ENCODE data around the gene VPS54. TPM values are rescaled to one million over a fixed set of nuclear protein-coding genes. Genes with fewer than 3 reads are reported as not detected.
"Not testable (repeated sequence)": the region's sequence is repeated elsewhere in the genome, so short reads cannot be mapped to it uniquely, and the experiment has no call there.

VPS54 gene
- total RNA-seq, 2 donors from 2014 or later: 17.8 to 22.8 TPM

- no peak overlapping the region for H3K4me3 ChIP-seq
- H3K27ac ChIP-seq: no peak overlapping the region
- H3K9me3 ChIP-seq: no peaks in the 10 kb centered on the region
- WGBS, 2 donors: 94 to 98% methylated on average over 12 of the region's 12 CpGs
- peaks cover 28% of the 10 kb centered on the region for H3K4me1 ChIP-seq
- no peaks in the 10 kb centered on the region for H3K27me3 ChIP-seq
- TF ChIP-seq CTCF (IDR thresholded peaks at IDR 0.05): no peak
- no peak for TF ChIP-seq POLR2A (IDR thresholded peaks at IDR 0.05)
- no peak for DNase-seq
- intact Hi-C loops (cut with DNase I): no loop called here
- H3K36me3 ChIP-seq (replicated peaks in 1 of 2; ENCODE audit: insufficient read depth in 1 of 2, low read depth in 2 of 2): no peaks in the 10 kb centered on the region
- ATAC-seq: no peak
These were observed 29.2 kb downstream of the VPS54 start for GRCh38 chr2:63990072-63990471.

GRCh38 chr2:63988842-63989436 lies 30.3 kb downstream of the VPS54 start:
- ATAC-seq; H3K27me3 ChIP-seq; H3K4me3 ChIP-seq; H3K27ac ChIP-seq; H3K9me3 ChIP-seq; H3K36me3 ChIP-seq (replicated peaks in 1 of 2; ENCODE audit: insufficient read depth in 1 of 2, low read depth in 2 of 2); DNase-seq; intact Hi-C loops (cut with DNase I): not testable (repeated sequence)
- peaks cover 33% of the 10 kb centered on the region for H3K4me1 ChIP-seq
- WGBS, 2 donors: 89% methylated on average over 12 of the region's 12 CpGs

- H3K4me3 ChIP-seq: no peak overlapping the region
- intact Hi-C loops (cut with DNase I): no loop called here
- 47 to 58% methylated on average over 6 of the region's 6 CpGs for WGBS, 2 donors
- TF ChIP-seq CTCF (IDR thresholded peaks at IDR 0.05) (no peak), POLR2A (IDR thresholded peaks at IDR 0.05) (no peak)
- no peaks in the 10 kb centered on the region for H3K27me3 ChIP-seq
- DNase-seq: no peak
- H3K9me3 ChIP-seq: no peaks in the 10 kb centered on the region
- peaks cover 0 to 3% of the 10 kb centered on the region in 2 donors for H3K36me3 ChIP-seq (replicated peaks in 1 of 2; ENCODE audit: insufficient read depth in 1 of 2, low read depth in 2 of 2)
- no peak overlapping the region for H3K27ac ChIP-seq
- H3K4me1 ChIP-seq: peaks cover 28% of the 10 kb centered on the region
- ATAC-seq: no peak
These were observed 34.4 kb downstream of the VPS54 start for GRCh38 chr2:63984606-63985359.

GRCh38 chr2:63983986-63984605 lies 35.1 kb downstream of the VPS54 start:
- 70 to 72% methylated on average over 2 of the region's 2 CpGs for WGBS, 2 donors
- ATAC-seq (no peak), DNase-seq (no peak)
- H3K4me1 ChIP-seq: peaks cover 28% of the 10 kb centered on the region
- H3K4me3 ChIP-seq: no peak overlapping the region
- no peak for TF ChIP-seq CTCF (IDR thresholded peaks at IDR 0.05)
- TF ChIP-seq POLR2A (IDR thresholded peaks at IDR 0.05): no peak
- H3K36me3 ChIP-seq (replicated peaks in 1 of 2; ENCODE audit: insufficient read depth in 1 of 2, low read depth in 2 of 2): peaks cover 0 to 3% of the 10 kb centered on the region in 2 donors
- no peaks in the 10 kb centered on the region for H3K9me3 ChIP-seq
- no peak overlapping the region for H3K27ac ChIP-seq
- H3K27me3 ChIP-seq: no peaks in the 10 kb centered on the region
- intact Hi-C loops (cut with DNase I): no loop called here

- no peak for DNase-seq
- intact Hi-C loops (cut with DNase I): no loop called here
- TF ChIP-seq POLR2A (IDR thresholded peaks at IDR 0.05) (no peak), CTCF (IDR thresholded peaks at IDR 0.05) (no peak)
- Histone ChIP-seq H3K4me3 (no peak overlapping the region), H3K9me3 (no peaks in the 10 kb centered on the region), H3K27ac (no peak overlapping the region), H3K36me3 (replicated peaks in 1 of 2; ENCODE audit: insufficient read depth in 1 of 2, low read depth in 2 of 2) (peaks cover 0 to 3% of the 10 kb centered on the region in 2 donors), H3K4me1 (peaks cover 28% of the 10 kb centered on the region), H3K27me3 (no peaks in the 10 kb centered on the region)
- ATAC-seq: no peak
- WGBS, 2 donors: 72 to 76% methylated on average over 4 of the region's 4 CpGs
These were observed 36.9 kb downstream of the VPS54 start for GRCh38 chr2:63982335-63982734.
